GM12872 (cell line): ENCODE measurements around the gene TARS3.

Experiments used
- TF ChIP-seq, protein P1 (sequence below): IDR thresholded peaks from 3 replicates; pipeline ENCODE4 v1.5.1; 2011; ENCODE audit warnings: low read depth, mild to moderate bottlenecking, low read length, moderate library complexity; ENCODE audit not compliant: insufficient read depth

The TARS3 gene

DNA sequence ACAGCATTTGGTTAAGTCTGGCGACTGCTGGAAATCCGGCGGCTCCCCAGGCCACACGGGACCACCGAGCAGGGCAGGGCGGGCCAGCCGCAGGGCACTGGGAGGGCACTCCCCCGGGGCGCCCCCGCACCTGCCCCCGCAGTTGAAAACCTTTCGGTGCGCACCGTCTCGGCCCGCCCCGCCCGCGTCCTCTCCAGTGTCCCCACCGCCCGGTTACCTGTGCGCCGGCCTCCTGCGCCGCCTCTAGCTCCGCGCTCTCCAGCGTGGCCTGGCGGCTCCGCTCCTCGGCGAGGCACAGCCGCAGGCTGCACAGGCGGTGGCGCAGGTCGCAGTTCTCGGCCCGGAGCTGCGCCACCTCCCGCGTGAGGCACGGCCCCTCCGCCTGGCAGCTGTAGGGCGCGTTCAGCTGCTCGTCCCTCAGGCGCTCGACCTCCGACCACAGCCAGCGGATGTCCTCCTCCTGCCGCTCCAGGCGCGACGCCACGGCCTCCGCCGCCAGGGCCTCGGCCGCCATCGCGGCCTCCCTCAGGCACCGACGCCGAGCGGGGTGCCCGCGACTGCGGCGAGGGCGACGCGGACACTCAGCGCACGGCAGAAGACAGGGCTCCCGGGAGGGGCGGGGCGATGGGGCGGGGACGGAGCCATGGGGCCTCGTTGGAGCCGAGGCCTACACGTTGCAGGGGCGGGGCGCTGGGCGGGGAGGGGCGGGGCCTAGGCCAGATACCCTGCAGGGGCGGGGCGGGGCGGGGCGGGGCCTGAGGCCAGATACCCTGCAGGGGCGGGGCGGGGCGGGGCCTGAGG lies at the start of gene TARS3:
Gene TARS3 (minus strand): TSS at position 600 of the 801 bp plus-strand sequence. CDS start 86 bp downstream, at position 514.
- TF ChIP-seq, protein P1, sequence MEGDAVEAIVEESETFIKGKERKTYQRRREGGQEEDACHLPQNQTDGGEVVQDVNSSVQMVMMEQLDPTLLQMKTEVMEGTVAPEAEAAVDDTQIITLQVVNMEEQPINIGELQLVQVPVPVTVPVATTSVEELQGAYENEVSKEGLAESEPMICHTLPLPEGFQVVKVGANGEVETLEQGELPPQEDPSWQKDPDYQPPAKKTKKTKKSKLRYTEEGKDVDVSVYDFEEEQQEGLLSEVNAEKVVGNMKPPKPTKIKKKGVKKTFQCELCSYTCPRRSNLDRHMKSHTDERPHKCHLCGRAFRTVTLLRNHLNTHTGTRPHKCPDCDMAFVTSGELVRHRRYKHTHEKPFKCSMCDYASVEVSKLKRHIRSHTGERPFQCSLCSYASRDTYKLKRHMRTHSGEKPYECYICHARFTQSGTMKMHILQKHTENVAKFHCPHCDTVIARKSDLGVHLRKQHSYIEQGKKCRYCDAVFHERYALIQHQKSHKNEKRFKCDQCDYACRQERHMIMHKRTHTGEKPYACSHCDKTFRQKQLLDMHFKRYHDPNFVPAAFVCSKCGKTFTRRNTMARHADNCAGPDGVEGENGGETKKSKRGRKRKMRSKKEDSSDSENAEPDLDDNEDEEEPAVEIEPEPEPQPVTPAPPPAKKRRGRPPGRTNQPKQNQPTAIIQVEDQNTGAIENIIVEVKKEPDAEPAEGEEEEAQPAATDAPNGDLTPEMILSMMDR: peak; percentile 24; the same call in 1 of the 3 replicates

DNA sequence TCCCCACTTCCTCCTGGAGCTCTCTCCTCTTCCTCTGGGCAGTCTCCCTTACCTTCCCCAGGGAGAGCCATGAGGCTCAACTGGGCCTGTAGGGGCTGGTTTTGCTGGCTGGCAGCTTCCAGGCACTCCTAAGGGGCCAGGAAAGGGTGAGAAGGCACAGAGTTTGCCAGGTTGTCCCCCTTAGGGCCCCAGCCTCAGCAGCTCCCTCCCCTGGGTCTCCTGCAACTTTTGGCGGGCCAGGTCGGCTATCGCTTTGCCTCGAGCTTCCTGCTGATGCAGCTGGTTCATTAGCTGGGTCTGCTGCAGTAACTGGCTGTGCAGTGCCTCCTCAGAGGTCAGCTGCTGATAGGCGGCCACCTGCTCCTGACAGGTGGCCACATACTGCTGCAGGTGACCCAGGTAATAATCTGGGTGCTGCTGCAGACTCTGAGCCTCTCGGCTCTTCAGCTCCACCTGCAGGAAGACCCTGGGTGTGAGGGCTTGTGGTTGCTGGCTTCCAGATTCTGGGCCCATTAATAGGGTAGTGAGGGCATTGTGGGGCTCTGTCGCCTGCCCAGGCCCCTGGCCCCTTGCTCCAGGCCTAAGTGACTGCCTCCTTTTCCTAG lies 49.3 kb upstream of the TARS3 start:
- TF ChIP-seq, protein P1: peak; percentile 48; the same call in 2 of the 3 replicates

GRCh38 chr15:101772921-101773320 lies 48.6 kb upstream of the TARS3 start:
- TF ChIP-seq, protein P1: no peak

DNA sequence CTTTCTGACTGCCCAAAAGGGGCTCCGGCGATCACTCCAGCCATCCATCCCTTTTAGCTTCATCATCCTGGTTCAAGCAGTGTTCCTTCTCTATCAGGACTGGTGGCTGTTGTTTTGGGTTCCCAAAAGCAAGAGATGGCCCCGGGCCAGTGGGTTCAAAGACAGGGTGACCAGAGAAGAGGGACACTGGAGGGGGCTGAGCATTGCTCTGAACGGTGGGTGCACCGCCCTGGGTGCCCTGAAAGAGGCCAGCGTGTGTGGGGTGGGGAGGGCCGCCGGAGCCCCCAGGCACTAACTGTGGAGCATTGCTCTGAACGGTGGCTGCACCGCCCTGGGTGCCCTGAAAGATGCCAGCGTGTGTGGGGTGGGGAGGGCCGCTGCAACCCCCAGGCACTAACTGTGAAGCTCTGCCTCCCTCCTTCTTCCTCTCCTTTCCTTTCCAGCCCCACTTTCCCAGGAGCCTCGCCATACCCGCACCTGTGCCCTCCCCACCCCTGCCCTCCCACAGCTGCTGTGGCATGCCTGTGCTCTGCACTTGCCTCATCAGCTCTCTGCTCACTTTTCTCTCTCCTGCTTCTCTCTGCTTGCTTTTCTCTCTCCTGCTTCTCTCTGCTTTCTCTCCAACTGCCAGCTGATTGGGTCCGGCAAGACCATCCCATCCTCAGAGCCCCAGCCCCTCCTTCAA lies 41.6 kb upstream of the TARS3 start:
- TF ChIP-seq, protein P1: no peak

- TF ChIP-seq, protein P1: no peak
Observed at GRCh38 chr15:101733545-101733944, 9.3 kb upstream of the TARS3 start.

DNA sequence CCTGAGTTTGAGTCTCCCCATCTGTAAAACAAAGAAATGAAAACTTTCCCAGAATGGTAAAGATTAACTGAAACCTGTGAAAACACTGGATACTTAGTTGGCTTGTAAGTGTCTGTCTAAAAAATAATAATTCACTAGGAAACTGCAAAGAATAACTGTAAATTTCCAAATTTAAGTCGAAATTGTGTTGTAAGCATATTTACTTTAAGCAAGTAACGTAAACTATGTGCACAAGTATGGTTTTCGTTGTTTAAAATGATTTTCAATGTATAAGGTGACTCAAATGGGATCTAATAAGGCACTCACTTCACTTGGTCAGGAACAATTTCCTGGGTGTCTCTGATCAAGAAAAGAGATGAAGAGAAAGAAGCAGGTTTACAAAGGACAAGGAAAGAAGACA lies 8.5 kb upstream of the TARS3 start:
- TF ChIP-seq, protein P1: no peak

DNA sequence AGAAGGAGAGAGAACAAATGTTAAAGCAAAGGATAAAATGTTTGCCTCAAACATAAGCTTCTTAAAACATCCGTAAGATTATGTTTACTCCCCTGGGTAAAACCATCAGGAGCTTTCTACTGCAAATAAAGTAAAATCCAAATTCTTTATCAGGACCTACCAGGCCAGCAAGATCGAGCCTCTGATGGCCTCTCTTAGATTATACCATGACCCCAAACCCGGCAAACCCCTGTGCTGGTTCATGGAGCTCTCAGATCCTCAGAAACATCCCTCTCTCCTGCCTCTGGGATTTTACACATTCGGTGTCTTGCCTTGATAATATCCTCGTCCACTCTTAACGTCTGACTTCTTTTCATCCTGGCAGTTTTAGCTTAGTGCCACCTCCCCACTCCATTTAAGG lies 7.5 kb upstream of the TARS3 start:
- TF ChIP-seq, protein P1: no peak
